Thoracic aorta (tissue), 2 donors: ENCODE results near the gene REPIN1. TPM values are rescaled to one million over a fixed set of nuclear protein-coding genes. Genes with fewer than 3 reads are reported as not detected.

Experiments
- ATAC-seq: fragments of 150-250 bp; one replicate; pipeline ENCODE4 v1.8.0; 2017; ENCODE audit warnings: low read depth; ENCODE audit not compliant: insufficient number of reproducible peaks, low FRiP score
- DNase-seq: peaks from one replicate; pipeline ENCODE4 v3.0.0-alpha.2; 2020; ENCODE audit warnings: low spot score
- H3K27ac ChIP-seq, 2 donors: fragments of 200-600 bp; sonication (generic); 1 replicate in 1 of 2; 2 replicates in 1 of 2; pipeline ENCODE4 v1.5.1; 2016; ENCODE audit warnings: mild to moderate bottlenecking in 2 of 2, moderate library complexity in 2 of 2
- H3K27me3 ChIP-seq: fragments of 200-600 bp; sonication (generic); replicated peaks from 2 replicates; pipeline ENCODE4 v1.6.0; 2016; ENCODE audit warnings: mild to moderate bottlenecking; ENCODE audit not compliant: insufficient read depth
- H3K36me3 ChIP-seq: fragments of 200-600 bp; sonication (generic); one replicate; pipeline ENCODE4 v1.5.1; 2016
- H3K4me1 ChIP-seq, 2 donors: fragments of 200-600 bp; sonication (generic); 1 replicate in 1 of 2; 2 replicates in 1 of 2; pipeline versions ENCODE4 v1.5.1 to v1.6.0; 2016; ENCODE audit warnings: low read depth in 2 of 2, mild to moderate bottlenecking in 1 of 2; ENCODE audit not compliant: control insufficient read depth in 1 of 2
- H3K4me3 ChIP-seq: fragments of 200-600 bp; sonication (generic); 2 replicates; pipeline ENCODE4 v1.5.1; 2016; ENCODE audit warnings: mild to moderate bottlenecking
- H3K9me3 ChIP-seq: fragments of 200-600 bp; sonication (generic); 2 replicates; pipeline ENCODE4 v1.5.1; 2016
- total RNA-seq, 2 donors: library from RNA; depleted of rRNA; stranded (reverse); fragments of >200 nt; gene quantifications; one replicate each; pipeline versions ENCODE4 v1.1.0 to v1.2.3, GENCODE V29; 2016
- TF ChIP-seq, protein P1 (sequence below): fragments of 200-600 bp; sonication (generic); IDR thresholded peaks from one replicate; pipeline ENCODE4 v1.5.1; 2019; ENCODE audit warnings: antibody characterized with exemption

Gene REPIN1
- total RNA-seq, 2 donors from 2014 or later: 80.0 to 82.3 TPM

DNA sequence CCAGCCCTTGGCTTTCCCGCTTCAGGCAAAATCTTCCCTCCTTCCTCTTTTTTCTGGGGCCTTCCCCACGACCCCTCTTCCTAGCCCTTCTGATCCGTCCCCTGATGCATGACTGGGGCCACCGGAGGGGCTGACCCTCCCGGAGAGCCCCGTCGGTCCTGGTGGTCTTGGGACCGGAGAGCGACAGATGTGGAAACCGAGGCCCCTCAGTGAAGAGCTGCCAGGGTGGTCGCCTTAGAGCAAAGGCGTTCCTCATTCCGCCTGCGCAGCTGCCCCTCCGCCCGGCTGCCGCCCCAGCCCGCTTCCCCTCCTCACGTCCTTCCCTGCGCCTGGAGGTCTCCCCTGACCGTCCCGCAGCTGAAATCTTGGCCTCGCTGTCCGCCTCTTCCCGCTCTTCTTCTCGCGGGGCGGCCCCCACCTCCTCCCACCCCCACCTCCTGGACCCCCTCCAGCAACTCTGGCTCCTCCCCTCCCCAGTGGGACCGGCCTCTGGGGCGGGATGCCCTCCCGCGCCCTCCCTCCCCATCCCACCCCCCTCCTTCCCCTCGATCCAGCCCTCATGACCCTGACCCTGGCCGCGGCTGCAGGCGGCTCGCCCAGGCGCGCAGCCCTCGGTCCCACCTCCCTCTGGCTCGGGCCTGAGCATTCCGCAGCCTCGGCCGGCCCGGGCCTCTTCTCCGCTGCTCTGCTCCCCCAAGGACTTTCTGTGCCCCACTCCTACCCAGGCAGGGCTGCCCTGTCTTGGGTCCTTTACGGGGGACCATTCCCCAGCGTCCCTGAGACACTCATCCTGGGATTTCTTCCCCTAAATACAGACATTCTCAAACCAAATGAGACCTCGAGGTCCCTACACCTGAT, 27.1 kb upstream of the REPIN1 start, which contains the start of gene RARRES2:
Gene RARRES2 (minus strand): TSS at position 367 of the 858 bp plus-strand sequence. CDS start 1,020 bp downstream, outside the sequence.
- H3K36me3 ChIP-seq: no peaks in the 10 kb centered on the region
- ATAC-seq (no peak), DNase-seq (no peak)
- peak within 1 kb of the TSS; percentile 75 for H3K4me3 ChIP-seq
- H3K27ac ChIP-seq: peak within 1 kb of the TSS; percentile 45 to 61
- peaks cover 0 to 22% of the 10 kb centered on the region in 2 donors for H3K4me1 ChIP-seq
- H3K9me3 ChIP-seq: no peaks in the 10 kb centered on the region
- TF ChIP-seq, protein P1, sequence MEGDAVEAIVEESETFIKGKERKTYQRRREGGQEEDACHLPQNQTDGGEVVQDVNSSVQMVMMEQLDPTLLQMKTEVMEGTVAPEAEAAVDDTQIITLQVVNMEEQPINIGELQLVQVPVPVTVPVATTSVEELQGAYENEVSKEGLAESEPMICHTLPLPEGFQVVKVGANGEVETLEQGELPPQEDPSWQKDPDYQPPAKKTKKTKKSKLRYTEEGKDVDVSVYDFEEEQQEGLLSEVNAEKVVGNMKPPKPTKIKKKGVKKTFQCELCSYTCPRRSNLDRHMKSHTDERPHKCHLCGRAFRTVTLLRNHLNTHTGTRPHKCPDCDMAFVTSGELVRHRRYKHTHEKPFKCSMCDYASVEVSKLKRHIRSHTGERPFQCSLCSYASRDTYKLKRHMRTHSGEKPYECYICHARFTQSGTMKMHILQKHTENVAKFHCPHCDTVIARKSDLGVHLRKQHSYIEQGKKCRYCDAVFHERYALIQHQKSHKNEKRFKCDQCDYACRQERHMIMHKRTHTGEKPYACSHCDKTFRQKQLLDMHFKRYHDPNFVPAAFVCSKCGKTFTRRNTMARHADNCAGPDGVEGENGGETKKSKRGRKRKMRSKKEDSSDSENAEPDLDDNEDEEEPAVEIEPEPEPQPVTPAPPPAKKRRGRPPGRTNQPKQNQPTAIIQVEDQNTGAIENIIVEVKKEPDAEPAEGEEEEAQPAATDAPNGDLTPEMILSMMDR: no peak
- H3K27me3 ChIP-seq: no peaks in the 10 kb centered on the region

DNA sequence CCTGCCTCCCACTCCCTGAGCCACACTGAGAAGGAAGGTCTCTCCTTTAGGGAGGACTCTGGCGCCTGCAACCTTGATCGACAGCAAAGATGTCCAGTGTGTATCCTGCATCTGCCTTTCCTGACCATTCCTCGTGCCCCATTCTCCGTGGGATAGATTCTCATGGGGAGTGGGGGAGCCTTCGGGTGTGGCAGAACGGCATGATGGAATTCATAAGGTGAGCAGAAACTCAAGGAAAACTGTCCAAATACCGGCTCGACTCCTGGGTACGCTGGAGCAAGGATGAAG, 26.6 kb upstream of the REPIN1 start:
- H3K9me3 ChIP-seq: no peaks in the 10 kb centered on the region
- DNase-seq: no peak
- H3K4me1 ChIP-seq: peaks cover 0 to 22% of the 10 kb centered on the region in 2 donors
- no peaks in the 10 kb centered on the region for H3K36me3 ChIP-seq
- TF ChIP-seq, protein P1: no peak
- no peak overlapping the region for H3K27ac ChIP-seq
- no peaks in the 10 kb centered on the region for H3K27me3 ChIP-seq
- ATAC-seq: no peak
- H3K4me3 ChIP-seq: peak overlapping the region; percentile 75

DNA sequence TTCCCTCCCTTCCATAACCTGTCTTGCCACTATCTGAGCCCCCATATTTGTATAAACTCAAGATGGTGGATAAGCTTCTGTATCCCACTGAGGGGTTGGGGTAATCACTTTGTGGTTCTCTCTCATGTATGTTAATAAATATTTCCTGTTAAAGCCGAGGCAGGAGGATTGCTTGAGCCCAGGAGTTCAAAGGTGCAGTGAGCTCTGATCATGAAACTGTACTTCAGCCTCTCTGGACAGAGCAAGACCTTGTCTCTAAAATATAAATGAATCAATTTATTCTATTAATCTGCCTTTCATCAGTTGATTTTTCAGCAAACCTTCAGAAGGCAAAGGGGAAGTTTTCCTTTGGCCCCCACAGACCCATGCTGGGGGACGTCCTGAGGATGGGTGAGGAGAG, 25.4 kb upstream of the REPIN1 start:
- no peaks in the 10 kb centered on the region for H3K27me3 ChIP-seq
- H3K9me3 ChIP-seq: no peaks in the 10 kb centered on the region
- ATAC-seq: no peak
- no peak overlapping the region for H3K4me3 ChIP-seq
- H3K27ac ChIP-seq: no peak overlapping the region
- no peak for DNase-seq
- peaks cover 0 to 22% of the 10 kb centered on the region in 2 donors for H3K4me1 ChIP-seq
- TF ChIP-seq, protein P1: no peak
- H3K36me3 ChIP-seq: no peaks in the 10 kb centered on the region

DNA sequence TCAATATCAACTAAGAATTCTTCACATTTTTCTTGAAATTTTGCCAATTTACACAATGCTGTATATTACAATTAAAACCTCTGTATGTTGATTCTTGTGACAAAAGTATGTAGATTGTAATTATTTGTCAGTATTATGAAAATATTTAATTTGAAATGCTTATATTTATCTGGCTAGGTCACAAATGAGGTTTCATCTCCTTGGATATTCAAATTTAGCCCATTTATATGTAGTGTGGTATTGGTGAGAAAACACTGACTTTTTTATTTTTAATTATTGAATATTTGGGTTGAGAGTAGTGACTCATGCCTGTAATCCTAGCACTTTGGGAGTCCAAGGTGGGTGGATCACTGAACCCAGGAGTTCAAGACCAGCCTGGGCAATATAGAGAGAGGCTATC, 24.3 kb upstream of the REPIN1 start:
- no peaks in the 10 kb centered on the region for H3K27me3 ChIP-seq
- H3K4me1 ChIP-seq: peaks cover 0 to 22% of the 10 kb centered on the region in 2 donors
- TF ChIP-seq, protein P1: no peak
- no peaks in the 10 kb centered on the region for H3K36me3 ChIP-seq
- DNase-seq (no peak), ATAC-seq (no peak)
- H3K4me3 ChIP-seq: no peak overlapping the region
- H3K9me3 ChIP-seq: no peaks in the 10 kb centered on the region
- no peak overlapping the region for H3K27ac ChIP-seq

DNA sequence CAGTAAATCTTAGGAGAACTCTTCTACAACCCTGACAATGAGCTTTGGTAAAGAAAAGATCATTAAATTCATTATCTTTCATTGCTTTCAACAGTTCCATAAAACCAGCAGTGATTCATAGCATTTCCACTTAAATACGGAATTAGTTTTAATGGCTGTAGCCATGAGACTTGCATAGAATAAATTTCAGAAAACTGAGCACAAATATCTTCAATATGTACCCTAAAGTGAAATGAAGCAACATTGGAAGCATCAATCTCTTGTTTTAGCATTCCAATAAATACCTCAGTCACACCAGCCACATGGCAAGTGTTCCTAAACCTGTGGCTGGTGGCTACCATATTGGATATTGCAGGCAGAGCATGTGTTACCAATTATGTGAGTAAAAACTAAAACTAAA, 23.6 kb upstream of the REPIN1 start:
- H3K27ac ChIP-seq: no peak overlapping the region
- TF ChIP-seq, protein P1: no peak
- DNase-seq (no peak), ATAC-seq (no peak)
- no peaks in the 10 kb centered on the region for H3K9me3 ChIP-seq
- H3K4me1 ChIP-seq: peaks cover 0 to 16% of the 10 kb centered on the region in 2 donors
- H3K36me3 ChIP-seq: no peaks in the 10 kb centered on the region
- no peak overlapping the region for H3K4me3 ChIP-seq
- H3K27me3 ChIP-seq: no peaks in the 10 kb centered on the region
